HG03457 (cell line): Measurements from ENCODE around the gene SLC17A9.
"Not testable (repeated sequence)": the region's sequence is repeated elsewhere in the genome, so short reads cannot be mapped to it uniquely, and the experiment has no call there.

Experiments used
- ATAC-seq: cut with Tn5 transposase; IDR thresholded peaks from one replicate; pipeline ENCODE4 v1.9.1; 2021; ENCODE audit warnings: moderate number of reproducible peaks; ENCODE audit not compliant: unreplicated experiment

Gene SLC17A9

GRCh38 chr20:62953839-62954703, 1.6 kb downstream of the SLC17A9 start:
- ATAC-seq = peak; percentile 56

DNA sequence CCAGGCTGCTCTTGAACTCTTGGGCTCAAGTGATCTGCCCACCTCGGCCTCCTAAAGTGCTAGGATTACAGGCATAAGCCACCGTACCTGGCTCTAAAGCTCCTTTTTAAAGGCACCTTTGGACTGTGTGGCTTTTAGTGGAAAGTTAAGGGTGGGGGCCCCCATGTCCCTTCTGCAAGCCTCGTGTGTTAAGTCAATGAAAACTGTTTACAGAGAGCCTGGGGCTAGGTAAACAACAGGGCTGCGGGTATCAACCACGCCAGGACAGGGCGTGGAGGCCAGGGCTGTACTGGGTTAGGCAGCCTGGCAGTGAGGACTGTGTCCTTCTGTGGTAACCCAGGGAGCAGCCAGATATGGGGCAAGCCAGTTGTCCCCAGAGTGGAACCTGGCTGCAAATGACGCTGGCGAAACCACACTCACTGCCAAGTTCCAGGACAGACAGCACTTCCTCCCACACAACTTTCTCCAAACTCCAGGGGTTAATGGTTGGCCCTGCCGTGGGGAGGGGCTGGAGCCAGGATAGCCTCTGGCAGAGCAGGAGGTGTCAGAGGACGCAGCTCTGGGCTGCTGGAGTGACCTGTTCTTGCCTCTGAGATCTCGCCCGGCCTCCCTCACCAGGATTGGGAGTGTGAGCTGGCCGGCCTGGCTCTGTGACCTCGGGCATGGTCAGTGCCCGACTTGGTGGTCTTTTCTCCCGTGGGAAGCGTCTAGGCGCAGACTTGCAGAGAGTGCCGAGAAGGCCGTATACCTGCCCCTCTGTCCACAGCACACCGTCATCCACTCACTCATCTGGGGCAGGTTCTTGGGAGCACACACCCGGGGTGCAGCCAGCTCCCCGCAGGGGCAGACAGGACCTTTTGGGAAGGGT, 3.2 kb downstream of the SLC17A9 start:
- no peak for ATAC-seq

DNA sequence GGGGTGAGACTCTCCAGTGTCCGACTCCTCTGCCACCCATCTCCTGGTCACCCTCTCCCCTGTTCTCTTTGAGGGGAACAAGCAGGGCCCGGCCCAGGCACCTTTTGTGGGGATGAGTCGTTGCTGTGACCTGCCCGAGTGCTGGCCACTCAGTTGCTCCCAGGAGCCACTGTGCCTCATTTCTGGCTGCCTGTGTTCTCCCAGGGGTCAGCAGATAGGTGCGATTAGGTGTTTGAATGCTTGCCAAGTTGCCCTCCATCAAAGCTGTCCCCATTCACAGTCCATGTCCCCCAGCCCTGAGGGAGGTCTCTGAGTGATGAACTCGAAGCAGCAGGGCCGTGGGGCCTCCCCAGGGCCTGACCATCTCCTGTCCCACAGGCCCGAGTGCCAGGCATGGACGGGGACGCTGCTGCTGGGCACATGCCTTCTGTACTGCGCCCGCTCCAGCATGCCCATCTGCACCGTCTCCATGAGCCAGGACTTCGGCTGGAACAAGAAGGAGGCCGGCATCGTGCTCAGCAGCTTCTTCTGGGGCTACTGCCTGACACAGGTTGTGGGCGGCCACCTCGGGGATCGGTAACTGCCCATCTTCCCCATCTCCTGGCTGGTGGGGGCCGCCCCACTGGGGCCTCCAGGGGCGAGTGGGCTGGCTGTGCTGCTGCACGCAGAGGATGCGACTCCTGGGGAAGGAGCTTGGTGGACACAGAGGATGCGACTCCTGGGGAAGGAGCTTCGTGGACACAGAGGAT, 4.1 kb downstream of the SLC17A9 start:
- ATAC-seq = no peak

DNA sequence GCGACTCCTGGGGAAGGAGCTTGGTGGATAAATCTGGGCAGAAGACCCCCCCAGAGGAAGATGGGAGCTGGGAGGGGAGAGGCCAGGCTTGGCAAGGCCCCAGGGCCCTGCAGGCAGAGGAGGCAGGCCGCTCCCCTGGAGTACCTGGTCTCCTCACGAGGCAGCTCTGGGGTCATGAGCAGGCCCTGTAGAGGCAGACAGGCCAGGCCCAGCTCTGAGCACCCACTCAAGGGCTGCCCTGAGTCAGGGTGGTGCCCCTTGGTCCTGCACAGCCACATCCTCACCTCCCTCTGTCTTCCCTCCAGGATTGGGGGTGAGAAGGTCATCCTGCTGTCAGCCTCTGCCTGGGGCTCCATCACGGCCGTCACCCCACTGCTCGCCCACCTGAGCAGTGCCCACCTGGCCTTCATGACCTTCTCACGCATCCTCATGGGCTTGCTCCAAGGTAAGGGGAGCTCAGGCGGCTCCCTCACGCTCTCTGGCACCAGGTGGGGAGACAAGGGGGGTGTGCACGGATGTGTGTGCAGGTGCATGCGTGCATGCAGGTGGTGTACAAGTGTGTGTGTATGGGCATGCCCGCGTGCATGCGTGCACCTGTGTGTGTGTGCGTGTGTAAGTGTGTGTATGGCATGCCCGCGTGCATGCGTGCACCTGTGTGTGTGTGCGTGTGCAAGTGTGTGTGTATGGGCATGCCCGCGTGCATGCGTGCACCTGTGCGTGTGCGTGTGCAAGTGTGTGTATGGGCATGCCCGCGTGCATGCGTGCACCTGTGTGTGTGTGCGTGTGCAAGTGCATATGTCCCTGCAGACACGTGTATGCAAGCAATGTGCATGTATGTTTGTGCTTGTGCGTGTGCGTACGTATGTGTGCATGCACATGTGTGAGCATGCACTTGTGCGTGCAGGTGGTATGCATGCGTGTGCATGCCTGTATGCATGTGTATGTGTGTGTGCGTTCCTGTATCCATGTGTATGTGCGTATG, 4.9 kb downstream of the SLC17A9 start:
- ATAC-seq = no peak

GRCh38 chr20:62958388-62959100, 6.0 kb downstream of the SLC17A9 start:
- ATAC-seq = no peak

DNA sequence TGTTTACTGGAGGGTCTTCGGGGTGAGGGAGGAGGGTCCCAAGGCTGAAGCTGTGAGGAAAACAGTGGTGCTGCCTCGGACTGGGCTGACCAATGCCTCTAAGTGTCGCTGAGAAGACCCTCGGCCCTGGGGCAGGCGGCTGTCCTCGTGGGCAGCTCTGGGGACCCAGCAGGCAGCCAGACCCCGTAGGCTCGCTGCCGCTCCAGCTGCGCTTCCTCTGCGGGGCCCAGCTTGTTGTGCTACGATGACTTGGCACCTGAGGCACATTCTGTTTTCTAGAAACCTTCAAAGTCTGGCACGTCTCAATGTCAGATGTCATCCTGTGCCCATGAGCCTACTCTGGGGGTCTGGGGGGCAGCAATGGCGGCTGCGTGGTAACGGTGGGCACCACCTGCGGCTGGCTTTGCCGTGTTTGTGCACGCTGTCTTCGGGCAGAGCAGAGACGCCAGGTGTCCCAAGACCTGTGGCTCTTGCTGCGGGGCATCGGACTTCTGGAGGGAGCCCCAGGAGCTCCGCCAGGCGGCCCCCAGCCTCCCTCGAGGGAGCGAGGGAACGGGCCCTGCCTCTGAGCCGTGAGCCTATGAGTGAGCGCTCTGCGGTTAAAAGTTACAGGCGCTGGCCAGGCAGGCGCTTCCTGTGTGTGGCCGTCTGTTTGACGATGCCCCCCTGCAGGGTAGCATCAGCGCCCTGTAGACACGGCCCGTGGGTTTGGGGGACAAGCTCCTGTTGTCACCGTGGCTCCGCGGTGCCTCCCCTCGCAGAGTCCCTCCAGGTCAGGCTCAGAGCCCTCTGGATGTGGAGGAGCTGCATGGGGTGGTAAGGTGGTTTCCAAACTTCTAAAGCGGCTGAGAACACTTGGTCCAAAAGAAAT, 6.8 kb downstream of the SLC17A9 start:
- no peak for ATAC-seq

DNA sequence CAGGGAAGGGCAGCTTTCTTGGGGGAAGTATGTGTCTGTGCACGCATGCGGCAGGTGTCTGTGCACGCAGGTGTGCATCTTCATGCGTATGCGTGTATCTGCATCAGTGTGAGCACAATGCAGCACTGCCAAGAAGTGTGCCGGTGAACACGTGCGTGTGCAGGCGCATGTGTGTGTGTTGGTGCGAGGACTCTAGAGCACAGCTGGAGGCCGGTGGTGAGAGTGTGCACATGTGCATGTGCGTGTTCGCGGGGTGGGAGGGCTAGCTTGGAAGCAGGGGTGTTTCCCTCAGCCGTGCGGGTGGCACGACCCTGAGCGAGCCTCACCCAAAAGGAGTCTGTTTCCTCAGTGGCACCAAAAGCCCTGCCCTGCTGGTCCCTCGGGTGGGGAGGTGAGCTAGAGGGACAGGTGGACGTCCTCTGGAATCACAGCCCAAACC, 7.5 kb downstream of the SLC17A9 start:
- no peak for ATAC-seq

GRCh38 chr20:62960446-62961309, 8.2 kb downstream of the SLC17A9 start:
- not testable (repeated sequence) for ATAC-seq

- ATAC-seq = no peak
Observed at GRCh38 chr20:62961310-62961783, 8.8 kb downstream of the SLC17A9 start.

GRCh38 chr20:62961799-62962198, 9.3 kb downstream of the SLC17A9 start:
- ATAC-seq = no peak

DNA sequence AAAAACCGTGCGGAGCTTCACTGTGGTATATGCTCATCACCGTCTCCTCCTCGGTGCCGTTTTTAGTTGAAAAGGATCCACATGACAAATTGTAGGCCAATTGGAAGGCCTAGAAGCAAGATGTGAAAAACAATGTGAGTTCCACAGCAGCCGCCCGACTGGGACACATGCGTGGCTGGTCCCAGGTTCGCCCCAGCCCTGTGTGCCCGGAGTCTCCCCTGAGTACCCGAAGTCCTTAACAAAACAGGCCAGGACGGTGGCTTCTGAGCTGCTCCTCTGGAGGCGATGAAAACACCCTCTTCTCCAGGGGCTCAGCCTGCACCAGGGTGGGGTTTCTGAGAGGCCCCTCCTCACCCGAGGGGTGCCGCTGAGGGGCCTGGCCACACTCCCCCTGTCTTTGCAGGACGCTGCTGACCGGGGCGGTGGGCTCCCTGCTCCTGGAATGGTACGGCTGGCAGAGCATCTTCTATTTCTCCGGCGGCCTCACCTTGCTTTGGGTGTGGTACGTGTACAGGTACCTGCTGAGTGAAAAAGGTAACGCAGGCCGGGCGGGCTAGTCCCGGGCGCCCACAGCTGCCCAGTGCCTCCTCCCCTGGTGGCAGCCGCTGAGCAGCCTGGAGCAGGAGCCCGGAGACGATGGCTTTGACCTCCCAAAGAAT, 9.8 kb downstream of the SLC17A9 start:
- no peak for ATAC-seq

- no peak for ATAC-seq
Observed at GRCh38 chr20:62962891-62963613, 10.5 kb downstream of the SLC17A9 start.

DNA sequence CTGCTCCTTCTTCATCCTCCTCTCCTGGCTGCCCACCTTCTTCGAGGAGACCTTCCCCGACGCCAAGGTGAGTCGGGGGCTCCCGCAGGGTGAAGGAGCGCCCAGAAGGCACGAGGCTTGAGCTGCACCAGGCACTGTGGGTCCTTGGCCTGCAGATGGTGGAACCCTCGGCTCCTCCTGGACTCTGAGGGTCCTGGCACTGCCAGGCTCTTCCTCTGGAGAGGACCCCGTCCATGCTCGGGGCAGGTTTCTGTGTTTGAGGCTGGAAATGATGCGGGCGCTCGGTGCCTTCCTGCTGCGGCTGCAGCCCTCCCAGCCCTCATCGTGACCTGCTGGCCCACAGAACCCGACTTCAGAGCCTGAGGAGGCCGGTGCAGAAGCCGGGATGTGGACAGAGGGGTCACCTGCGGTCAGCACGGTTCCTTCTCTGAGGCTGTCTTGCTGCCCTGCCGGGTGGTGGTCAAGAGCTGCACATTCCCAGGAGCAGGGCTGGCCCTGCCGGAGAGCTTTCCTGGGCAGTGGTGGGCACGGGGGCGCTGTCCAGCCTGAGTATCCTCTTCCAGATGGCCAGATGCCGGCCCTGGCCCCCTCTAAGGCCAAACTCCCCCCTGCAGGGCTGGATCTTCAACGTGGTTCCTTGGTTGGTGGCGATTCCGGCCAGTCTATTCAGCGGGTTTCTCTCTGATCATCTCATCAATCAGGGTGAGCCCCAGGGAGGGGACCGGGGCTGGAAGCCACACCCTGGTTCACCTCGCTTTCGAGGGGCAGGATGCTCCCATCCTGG, 11.3 kb downstream of the SLC17A9 start:
- no peak for ATAC-seq

DNA sequence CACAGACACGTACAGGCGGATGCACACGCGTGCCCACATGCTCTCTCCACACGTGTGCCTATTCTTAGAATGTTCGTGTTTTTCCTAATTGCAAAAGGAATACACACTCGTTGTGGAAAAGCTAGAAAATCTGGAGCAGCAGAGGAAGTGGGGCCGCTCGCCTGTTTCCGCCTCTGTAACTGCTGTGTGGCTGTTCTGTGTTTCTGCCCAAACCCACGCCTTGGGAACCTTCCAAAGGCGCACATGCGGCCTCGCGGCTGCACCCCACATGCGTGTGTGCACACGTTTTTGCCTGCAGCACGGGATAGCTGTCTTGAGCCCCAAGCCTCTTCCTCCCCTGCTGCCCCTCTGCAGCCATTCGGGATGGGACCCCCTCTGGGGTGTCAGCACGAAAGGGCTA, 12.2 kb downstream of the SLC17A9 start:
- no peak for ATAC-seq

DNA sequence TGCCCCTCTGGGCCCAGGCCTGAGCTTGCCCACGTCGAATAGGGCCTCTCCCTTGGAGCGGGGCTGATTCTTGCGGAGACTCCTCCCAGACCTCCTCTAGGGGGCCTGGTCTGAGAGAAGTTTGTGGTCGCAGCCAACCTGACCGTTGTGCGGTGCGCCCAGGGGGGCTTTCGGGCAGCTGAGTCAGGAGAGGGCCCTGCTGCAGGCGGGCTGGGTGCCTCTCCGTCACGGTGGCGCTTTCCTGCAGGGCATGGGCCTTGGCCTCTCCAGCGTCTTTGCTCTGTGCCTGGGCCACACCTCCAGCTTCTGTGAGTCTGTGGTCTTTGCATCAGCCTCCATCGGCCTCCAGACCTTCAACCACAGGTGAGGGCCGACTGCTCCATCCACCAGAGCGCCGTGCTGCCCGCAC, 12.9 kb downstream of the SLC17A9 start:
- no peak for ATAC-seq
